22Rv1 (cell line): ENCODE results near the gene MTAP.
A peak's percentile ranks its signal among the peaks of the same experiment; 100 is the strongest.

Experiments used
- H3K27ac ChIP-seq: fragments of 450-650 bp; 2 replicates; pipeline ENCODE4 v1.5.1; 2017
- CTCF ChIP-seq: fragments of 450-650 bp; IDR thresholded peaks from 2 replicates; pipeline ENCODE4 v1.5.1; 2017; ENCODE audit warnings: mild to moderate bottlenecking
- ZFX ChIP-seq: fragments of 450-650 bp; IDR thresholded peaks from 2 replicates; pipeline ENCODE4 v1.6.1; 2017; ENCODE audit warnings: antibody characterized with exemption, borderline replicate concordance

Gene MTAP

GRCh38 chr9:21804331-21804730 is 1.9 kb downstream of the MTAP start:
- no peak overlapping the region for H3K27ac ChIP-seq
- TF ChIP-seq ZFX, result no peak
- TF ChIP-seq CTCF, result no peak

GRCh38 chr9:21804791-21805190 is 2.4 kb downstream of the MTAP start:
- H3K27ac ChIP-seq, result no peak overlapping the region

GRCh38 chr9:21806644-21807043 is 4.2 kb downstream of the MTAP start:
- TF ChIP-seq ZFX, result no peak
- TF ChIP-seq CTCF, result no peak
- no peak overlapping the region for H3K27ac ChIP-seq

More at GRCh38 chr9:21804791-21805190, 2.4 kb downstream of the MTAP start:
- TF ChIP-seq ZFX, result no peak
- TF ChIP-seq CTCF, result no peak

GRCh38 chr9:21810388-21810787 is 8.0 kb downstream of the MTAP start:
- TF ChIP-seq CTCF (no peak), ZFX (no peak)
- no peak overlapping the region for H3K27ac ChIP-seq

- H3K27ac ChIP-seq, result no peak overlapping the region
- TF ChIP-seq CTCF (no peak), ZFX (no peak)
Observed at GRCh38 chr9:21810881-21811280, 8.4 kb downstream of the MTAP start.

GRCh38 chr9:21811914-21812313 is 9.5 kb downstream of the MTAP start:
- TF ChIP-seq CTCF (no peak), ZFX (no peak)
- peak overlapping the region; percentile 20; the same call in 1 of the 2 replicates for H3K27ac ChIP-seq

GRCh38 chr9:21812415-21812814 is 10.0 kb downstream of the MTAP start:
- TF ChIP-seq ZFX (no peak), CTCF (no peak)
- peak overlapping the region; percentile 20 for H3K27ac ChIP-seq
